Measurements from ENCODE around the gene NRG3. TPM values are rescaled to one million over a fixed set of nuclear protein-coding genes. Genes with fewer than 3 reads are reported as not detected.

Gene NRG3
- total RNA-seq, 4 donors from 2014 or later: 0.32 to 1.4 TPM; not detected in 2

DNA sequence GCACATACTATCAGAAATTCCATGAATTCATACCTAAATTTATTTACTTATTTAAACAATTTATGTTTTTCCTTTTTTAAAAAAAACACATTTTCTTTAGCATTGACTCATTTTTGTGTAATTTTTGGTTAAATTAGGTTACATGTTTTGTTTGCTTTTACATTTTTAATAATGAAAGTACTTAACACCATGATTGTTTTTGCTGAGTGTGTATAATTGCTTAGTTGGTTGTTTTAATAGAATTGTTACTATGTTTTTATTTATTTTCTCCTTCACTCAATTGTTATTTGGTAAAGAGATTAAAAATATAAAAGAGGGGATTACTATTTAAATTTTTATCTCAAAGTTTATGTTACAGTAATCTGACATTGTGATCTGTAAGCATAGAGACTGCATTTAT, 508.4 kb downstream of the NRG3 start:
- no peaks in the 10 kb centered on the region for H3K27me3 ChIP-seq
- H3K4me1 ChIP-seq: no peaks in the 10 kb centered on the region
- H3K27ac ChIP-seq: no peak overlapping the region
- intact Hi-C loops (cut with DNase I; ENCODE audit: low total_unique reads): no loop called here
- H3K9me3 ChIP-seq: no peaks in the 10 kb centered on the region
- H3K4me3 ChIP-seq: no peak overlapping the region
- no peak for DNase-seq
- no peaks in the 10 kb centered on the region for H3K36me3 ChIP-seq
- TF ChIP-seq EP300 (IDR thresholded peaks at IDR 0.05; ENCODE audit: low read depth) (no peak), POLR2A (IDR thresholded peaks at IDR 0.05) (no peak), POLR2AphosphoS5 (IDR thresholded peaks at IDR 0.05) (no peak)
- TF ChIP-seq, protein P1, sequence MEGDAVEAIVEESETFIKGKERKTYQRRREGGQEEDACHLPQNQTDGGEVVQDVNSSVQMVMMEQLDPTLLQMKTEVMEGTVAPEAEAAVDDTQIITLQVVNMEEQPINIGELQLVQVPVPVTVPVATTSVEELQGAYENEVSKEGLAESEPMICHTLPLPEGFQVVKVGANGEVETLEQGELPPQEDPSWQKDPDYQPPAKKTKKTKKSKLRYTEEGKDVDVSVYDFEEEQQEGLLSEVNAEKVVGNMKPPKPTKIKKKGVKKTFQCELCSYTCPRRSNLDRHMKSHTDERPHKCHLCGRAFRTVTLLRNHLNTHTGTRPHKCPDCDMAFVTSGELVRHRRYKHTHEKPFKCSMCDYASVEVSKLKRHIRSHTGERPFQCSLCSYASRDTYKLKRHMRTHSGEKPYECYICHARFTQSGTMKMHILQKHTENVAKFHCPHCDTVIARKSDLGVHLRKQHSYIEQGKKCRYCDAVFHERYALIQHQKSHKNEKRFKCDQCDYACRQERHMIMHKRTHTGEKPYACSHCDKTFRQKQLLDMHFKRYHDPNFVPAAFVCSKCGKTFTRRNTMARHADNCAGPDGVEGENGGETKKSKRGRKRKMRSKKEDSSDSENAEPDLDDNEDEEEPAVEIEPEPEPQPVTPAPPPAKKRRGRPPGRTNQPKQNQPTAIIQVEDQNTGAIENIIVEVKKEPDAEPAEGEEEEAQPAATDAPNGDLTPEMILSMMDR (IDR thresholded peaks at IDR 0.05): no peak
- in situ Hi-C loops (cut with MboI; ENCODE audit: low pct_ligation_motif_present in 1 of 4, low pct_unique_long_range_greater_than_20kb in 1 of 4, low sequenced_read_pairs in 3 of 4): no loop called here

GRCh38 chr10:82390866-82391658, 516.1 kb downstream of the NRG3 start:
- H3K36me3 ChIP-seq: no peaks in the 10 kb centered on the region
- H3K9me3 ChIP-seq: no peaks in the 10 kb centered on the region
- DNase-seq: no peak
- no peak for TF ChIP-seq POLR2AphosphoS5 (IDR thresholded peaks at IDR 0.05)
- TF ChIP-seq, protein P1 (IDR thresholded peaks at IDR 0.05): no peak
- TF ChIP-seq EP300 (IDR thresholded peaks at IDR 0.05; ENCODE audit: low read depth): no peak
- no peak for TF ChIP-seq POLR2A (IDR thresholded peaks at IDR 0.05)
- no peak overlapping the region for H3K27ac ChIP-seq
- H3K27me3 ChIP-seq: no peaks in the 10 kb centered on the region
- intact Hi-C loops (cut with DNase I; ENCODE audit: low total_unique reads) (no loop called here), in situ Hi-C loops (cut with MboI; ENCODE audit: low pct_ligation_motif_present in 1 of 4, low pct_unique_long_range_greater_than_20kb in 1 of 4, low sequenced_read_pairs in 3 of 4) (no loop called here)
- H3K4me1 ChIP-seq: no peaks in the 10 kb centered on the region
- no peak overlapping the region for H3K4me3 ChIP-seq
- WGBS, 2 donors (ENCODE audit: low coverage in 1 of 2): 73 to 78% methylated on average over 5 of the region's 5 CpGs

- in situ Hi-C loops (cut with MboI; ENCODE audit: low pct_ligation_motif_present in 1 of 4, low pct_unique_long_range_greater_than_20kb in 1 of 4, low sequenced_read_pairs in 3 of 4): no loop called here
- H3K4me1 ChIP-seq: no peaks in the 10 kb centered on the region
- 64 to 76% methylated on average over 4 of the region's 4 CpGs for WGBS, 2 donors (ENCODE audit: low coverage in 1 of 2)
- DNase-seq: no peak
- TF ChIP-seq, protein P1 (IDR thresholded peaks at IDR 0.05): no peak
- TF ChIP-seq POLR2AphosphoS5 (IDR thresholded peaks at IDR 0.05) (no peak), POLR2A (IDR thresholded peaks at IDR 0.05) (no peak), EP300 (IDR thresholded peaks at IDR 0.05; ENCODE audit: low read depth) (no peak)
- intact Hi-C loops (cut with DNase I; ENCODE audit: low total_unique reads): no loop called here
- no peak overlapping the region for H3K4me3 ChIP-seq
- no peak overlapping the region for H3K27ac ChIP-seq
- no peaks in the 10 kb centered on the region for H3K36me3 ChIP-seq
- H3K9me3 ChIP-seq: no peaks in the 10 kb centered on the region
- no peaks in the 10 kb centered on the region for H3K27me3 ChIP-seq
Measured at GRCh38 chr10:82391971-82392370, 517.0 kb downstream of the NRG3 start.

GRCh38 chr10:82392533-82392932, 517.5 kb downstream of the NRG3 start:
- H3K9me3 ChIP-seq: no peaks in the 10 kb centered on the region
- TF ChIP-seq EP300 (IDR thresholded peaks at IDR 0.05; ENCODE audit: low read depth) (no peak), POLR2A (IDR thresholded peaks at IDR 0.05) (no peak), POLR2AphosphoS5 (IDR thresholded peaks at IDR 0.05) (no peak)
- TF ChIP-seq, protein P1 (IDR thresholded peaks at IDR 0.05): no peak
- no peak for DNase-seq
- no peak overlapping the region for H3K4me3 ChIP-seq
- intact Hi-C loops (cut with DNase I; ENCODE audit: low total_unique reads): no loop called here
- no peak overlapping the region for H3K27ac ChIP-seq
- H3K36me3 ChIP-seq: no peaks in the 10 kb centered on the region
- H3K27me3 ChIP-seq: no peaks in the 10 kb centered on the region
- in situ Hi-C loops (cut with MboI; ENCODE audit: low pct_ligation_motif_present in 1 of 4, low pct_unique_long_range_greater_than_20kb in 1 of 4, low sequenced_read_pairs in 3 of 4): no loop called here
- no peaks in the 10 kb centered on the region for H3K4me1 ChIP-seq

Measured in transverse colon (tissue), 4 donors.